ENCODE results near the gene MGMT. TPM values are rescaled to one million over a fixed set of nuclear protein-coding genes. Genes with fewer than 3 reads are reported as not detected.

The MGMT gene
- polyA plus RNA-seq, 1 donor from 2014 or later: 0.94 TPM

DNA sequence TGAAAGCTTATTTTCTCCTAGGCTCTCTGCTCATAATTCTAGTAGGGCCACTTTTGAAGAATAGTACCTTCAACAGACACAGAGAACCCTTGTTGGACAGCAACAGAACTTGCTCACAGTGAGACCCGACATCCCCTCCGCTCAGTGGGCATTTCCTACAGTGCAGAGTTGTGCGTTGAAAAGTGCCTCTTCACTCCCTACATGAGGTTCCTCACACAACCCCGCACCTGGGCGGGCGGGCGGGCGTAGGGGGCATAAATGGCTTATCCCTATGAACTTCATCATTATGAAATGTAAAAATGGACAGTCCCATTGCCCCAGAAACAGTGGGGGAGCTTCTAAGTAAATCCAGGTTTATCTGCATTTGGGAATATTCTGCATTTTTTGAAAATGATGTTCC lies 174.9 kb downstream of the MGMT start:
- Histone ChIP-seq H2AFZ (ENCODE audit: low read depth, low read length) (no peak overlapping the region), H3K36me3 (ENCODE audit: insufficient read depth, low read length) (no peaks in the 10 kb centered on the region), H3K4me2 (ENCODE audit: low read length) (no peak overlapping the region), H3K27ac (ENCODE audit: low read length) (no peak overlapping the region), H3K27me3 (ENCODE audit: insufficient read depth, low read depth, low read length) (no peaks in the 10 kb centered on the region), H3K9ac (ENCODE audit: low read length) (no peak overlapping the region), H3K4me3 (ENCODE audit: low read length) (no peak overlapping the region), H3K79me2 (replicated peaks; ENCODE audit: insufficient read depth, low read length) (no peaks in the 10 kb centered on the region), H3K9me3 (ENCODE audit: low read length) (no peaks in the 10 kb centered on the region), H3F3A (ENCODE audit: insufficient read depth, low read length, poor library complexity, severe bottlenecking) (no peaks in the 10 kb centered on the region), H3K9me2 (ENCODE audit: insufficient read depth, low read length) (no peaks in the 10 kb centered on the region), H4K20me1 (ENCODE audit: insufficient read depth) (no peaks in the 10 kb centered on the region)
- no peak for TF ChIP-seq MXI1 (conservative IDR thresholded peaks at IDR 0.05; ENCODE audit: poor library complexity, severe bottlenecking)
- TF ChIP-seq, protein P1, sequence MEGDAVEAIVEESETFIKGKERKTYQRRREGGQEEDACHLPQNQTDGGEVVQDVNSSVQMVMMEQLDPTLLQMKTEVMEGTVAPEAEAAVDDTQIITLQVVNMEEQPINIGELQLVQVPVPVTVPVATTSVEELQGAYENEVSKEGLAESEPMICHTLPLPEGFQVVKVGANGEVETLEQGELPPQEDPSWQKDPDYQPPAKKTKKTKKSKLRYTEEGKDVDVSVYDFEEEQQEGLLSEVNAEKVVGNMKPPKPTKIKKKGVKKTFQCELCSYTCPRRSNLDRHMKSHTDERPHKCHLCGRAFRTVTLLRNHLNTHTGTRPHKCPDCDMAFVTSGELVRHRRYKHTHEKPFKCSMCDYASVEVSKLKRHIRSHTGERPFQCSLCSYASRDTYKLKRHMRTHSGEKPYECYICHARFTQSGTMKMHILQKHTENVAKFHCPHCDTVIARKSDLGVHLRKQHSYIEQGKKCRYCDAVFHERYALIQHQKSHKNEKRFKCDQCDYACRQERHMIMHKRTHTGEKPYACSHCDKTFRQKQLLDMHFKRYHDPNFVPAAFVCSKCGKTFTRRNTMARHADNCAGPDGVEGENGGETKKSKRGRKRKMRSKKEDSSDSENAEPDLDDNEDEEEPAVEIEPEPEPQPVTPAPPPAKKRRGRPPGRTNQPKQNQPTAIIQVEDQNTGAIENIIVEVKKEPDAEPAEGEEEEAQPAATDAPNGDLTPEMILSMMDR (IDR thresholded peaks at IDR 0.05; ENCODE audit: poor library complexity, severe bottlenecking): no peak

DNA sequence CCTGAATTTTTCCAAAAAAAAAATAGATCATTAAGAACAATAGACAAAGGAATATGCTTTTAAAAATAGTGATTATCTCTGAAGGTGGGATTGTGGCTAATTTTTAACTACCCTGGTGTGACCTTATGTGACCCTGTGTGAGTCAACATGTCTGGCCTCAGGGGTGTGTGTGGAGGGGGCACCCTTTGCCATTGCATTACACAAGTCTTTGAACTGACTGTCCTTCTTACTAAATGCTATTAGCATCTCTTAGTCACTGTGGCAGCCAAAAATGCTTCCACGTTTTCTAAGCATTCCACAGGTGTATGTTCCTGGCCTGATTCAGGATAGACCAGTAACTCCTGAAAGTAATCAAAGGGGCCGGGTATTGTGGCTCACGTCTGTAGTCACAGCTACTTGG lies 175.4 kb downstream of the MGMT start:
- Histone ChIP-seq H3K9me2 (ENCODE audit: insufficient read depth, low read length) (no peaks in the 10 kb centered on the region), H3K9ac (ENCODE audit: low read length) (no peak overlapping the region), H3K27ac (ENCODE audit: low read length) (no peak overlapping the region), H3K36me3 (ENCODE audit: insufficient read depth, low read length) (no peaks in the 10 kb centered on the region), H3K27me3 (ENCODE audit: insufficient read depth, low read depth, low read length) (no peaks in the 10 kb centered on the region), H4K20me1 (ENCODE audit: insufficient read depth) (no peaks in the 10 kb centered on the region), H2AFZ (ENCODE audit: low read depth, low read length) (no peak overlapping the region), H3K4me2 (ENCODE audit: low read length) (no peak overlapping the region), H3K9me3 (ENCODE audit: low read length) (no peaks in the 10 kb centered on the region), H3K4me3 (ENCODE audit: low read length) (no peak overlapping the region), H3F3A (ENCODE audit: insufficient read depth, low read length, poor library complexity, severe bottlenecking) (no peaks in the 10 kb centered on the region), H3K79me2 (replicated peaks; ENCODE audit: insufficient read depth, low read length) (no peaks in the 10 kb centered on the region)
- TF ChIP-seq RAD21 (conservative IDR thresholded peaks at IDR 0.05) (no peak), TAF1 (IDR thresholded peaks at IDR 0.05; ENCODE audit: low read depth) (no peak), EZH2 (IDR thresholded peaks at IDR 0.05; ENCODE audit: borderline replicate concordance, insufficient read depth, low read length, poor library complexity, severe bottlenecking) (no peak), MXI1 (conservative IDR thresholded peaks at IDR 0.05; ENCODE audit: poor library complexity, severe bottlenecking) (no peak), EP300 (conservative IDR thresholded peaks at IDR 0.05; ENCODE audit: poor library complexity, severe bottlenecking) (no peak), SMC3 (conservative IDR thresholded peaks at IDR 0.05; ENCODE audit: poor library complexity) (no peak), POLR2AphosphoS5 (IDR thresholded peaks at IDR 0.05) (no peak)
- TF ChIP-seq, protein P1 (IDR thresholded peaks at IDR 0.05; ENCODE audit: poor library complexity, severe bottlenecking): no peak
- TF ChIP-seq, protein P2, sequence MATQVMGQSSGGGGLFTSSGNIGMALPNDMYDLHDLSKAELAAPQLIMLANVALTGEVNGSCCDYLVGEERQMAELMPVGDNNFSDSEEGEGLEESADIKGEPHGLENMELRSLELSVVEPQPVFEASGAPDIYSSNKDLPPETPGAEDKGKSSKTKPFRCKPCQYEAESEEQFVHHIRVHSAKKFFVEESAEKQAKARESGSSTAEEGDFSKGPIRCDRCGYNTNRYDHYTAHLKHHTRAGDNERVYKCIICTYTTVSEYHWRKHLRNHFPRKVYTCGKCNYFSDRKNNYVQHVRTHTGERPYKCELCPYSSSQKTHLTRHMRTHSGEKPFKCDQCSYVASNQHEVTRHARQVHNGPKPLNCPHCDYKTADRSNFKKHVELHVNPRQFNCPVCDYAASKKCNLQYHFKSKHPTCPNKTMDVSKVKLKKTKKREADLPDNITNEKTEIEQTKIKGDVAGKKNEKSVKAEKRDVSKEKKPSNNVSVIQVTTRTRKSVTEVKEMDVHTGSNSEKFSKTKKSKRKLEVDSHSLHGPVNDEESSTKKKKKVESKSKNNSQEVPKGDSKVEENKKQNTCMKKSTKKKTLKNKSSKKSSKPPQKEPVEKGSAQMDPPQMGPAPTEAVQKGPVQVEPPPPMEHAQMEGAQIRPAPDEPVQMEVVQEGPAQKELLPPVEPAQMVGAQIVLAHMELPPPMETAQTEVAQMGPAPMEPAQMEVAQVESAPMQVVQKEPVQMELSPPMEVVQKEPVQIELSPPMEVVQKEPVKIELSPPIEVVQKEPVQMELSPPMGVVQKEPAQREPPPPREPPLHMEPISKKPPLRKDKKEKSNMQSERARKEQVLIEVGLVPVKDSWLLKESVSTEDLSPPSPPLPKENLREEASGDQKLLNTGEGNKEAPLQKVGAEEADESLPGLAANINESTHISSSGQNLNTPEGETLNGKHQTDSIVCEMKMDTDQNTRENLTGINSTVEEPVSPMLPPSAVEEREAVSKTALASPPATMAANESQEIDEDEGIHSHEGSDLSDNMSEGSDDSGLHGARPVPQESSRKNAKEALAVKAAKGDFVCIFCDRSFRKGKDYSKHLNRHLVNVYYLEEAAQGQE (IDR thresholded peaks at IDR 0.05; ENCODE audit: borderline replicate concordance): no peak

Measured in neural cell (in vitro differentiated cells).